Hematopoietic multipotent progenitor cell treated with erythropoietin and hydrocortisone succinate and interleukin-3 and kit ligand, for 6 days (in vitro differentiated cells): Measurements from ENCODE around the gene SLC5A6.

Experiments
- DNase-seq: peaks from one replicate; pipeline ENCODE4 v3.0.0-alpha.2; 2015

The SLC5A6 gene

GRCh38 chr2:27170581-27171337 is 41.3 kb downstream of the SLC5A6 start:
- DNase-seq, result no peak

DNA sequence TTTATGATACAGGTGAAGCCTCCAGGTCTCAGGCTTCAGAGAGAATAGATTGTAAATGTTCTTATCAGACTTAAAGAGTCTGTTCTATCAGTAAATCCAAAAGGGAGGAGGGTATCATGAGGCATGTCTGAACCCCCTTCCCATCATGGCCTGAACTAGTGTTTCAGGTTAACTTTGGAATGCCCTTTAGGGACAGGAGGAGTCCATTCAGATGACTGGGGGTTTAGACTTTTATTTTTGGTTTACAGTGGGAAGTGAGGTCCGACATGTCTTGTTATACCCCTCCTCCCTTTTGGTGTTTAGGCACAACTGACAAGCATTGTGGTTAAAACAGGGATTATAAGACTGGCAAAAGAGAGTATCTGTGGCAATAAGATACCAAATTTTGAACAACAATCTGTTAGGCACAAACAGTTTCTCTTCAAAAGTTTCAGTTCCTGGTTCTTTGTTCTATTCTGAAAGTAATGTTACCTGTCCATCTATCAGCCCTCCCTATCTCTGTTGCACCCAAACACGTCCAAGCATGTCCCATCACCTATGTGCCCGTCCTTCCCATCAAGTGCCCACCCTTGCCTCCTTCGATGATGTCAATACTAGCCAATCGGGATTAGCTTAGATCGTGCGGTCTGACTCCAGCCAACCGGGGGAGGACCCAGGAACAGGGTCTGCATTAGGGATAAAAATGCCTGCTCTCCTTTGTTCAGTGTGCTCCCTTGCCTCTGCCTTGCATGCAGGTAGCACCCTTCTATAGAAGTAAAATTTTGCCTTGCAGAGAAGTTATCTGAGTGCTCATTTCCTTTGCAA is 46.9 kb downstream of the SLC5A6 start:
- DNase-seq, result no peak

DNA sequence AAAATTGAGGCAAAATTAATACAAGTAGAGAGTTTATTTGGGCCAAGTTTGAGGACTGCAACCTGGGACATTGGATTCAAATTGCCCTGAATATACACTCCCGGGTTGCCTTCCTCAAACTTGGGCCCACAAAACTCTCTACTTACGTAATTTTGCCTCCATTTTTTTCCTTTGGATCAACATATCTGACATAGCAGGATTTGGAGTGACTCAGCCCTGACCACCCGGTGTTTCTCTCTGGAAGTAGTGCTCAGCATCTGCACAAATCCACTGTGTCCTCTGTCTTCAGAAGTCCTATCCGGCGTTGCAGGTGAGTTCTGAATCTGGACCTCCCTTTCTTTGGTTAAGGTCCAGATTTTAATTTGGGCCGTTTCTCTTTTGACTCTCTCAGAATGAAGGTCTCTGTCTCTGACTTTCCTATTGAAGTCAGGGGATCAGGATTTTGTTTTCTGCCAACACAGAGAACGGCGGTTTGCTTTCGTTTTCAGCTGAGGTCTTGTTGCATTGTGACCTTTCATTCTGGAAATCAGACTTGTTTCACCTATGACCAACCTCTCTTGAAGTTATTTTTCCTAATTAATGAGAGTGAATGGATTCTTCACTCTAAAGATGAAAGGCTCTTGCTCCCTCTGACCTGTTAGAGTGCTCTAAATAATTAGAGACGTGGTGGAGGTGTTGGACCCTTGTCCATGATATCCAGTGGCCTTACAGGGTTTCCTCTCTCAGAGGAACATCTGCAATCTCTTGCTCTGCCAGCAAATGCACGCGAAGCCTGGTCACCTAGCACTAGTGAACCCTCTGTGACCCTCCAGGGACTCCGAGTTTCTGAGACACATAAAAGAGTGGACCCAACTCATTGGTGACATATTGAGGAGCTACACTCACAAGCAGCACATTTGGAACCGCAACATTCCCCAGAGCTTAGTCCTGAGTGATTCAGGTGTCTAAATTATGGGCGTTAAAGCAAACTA is 49.6 kb downstream of the SLC5A6 start:
- DNase-seq, result no peak

DNA sequence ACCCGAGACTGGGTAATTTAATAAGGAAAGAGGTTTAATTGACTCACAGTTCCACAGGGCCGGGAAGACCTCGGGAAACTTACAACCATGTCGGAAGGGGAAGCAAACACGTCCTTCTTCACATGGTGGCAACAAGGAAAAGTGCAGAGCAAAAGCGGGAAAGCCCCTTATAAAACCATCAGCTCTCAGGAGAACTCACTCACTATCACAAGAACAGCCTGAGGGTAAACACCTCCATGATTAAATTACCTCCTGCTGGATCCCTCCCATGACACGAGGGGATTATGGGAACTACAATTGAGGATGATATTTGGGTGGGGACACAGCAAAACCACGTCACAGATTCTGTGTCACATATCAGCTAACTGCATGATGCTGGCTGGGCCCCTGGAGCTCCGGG is 51.9 kb downstream of the SLC5A6 start:
- DNase-seq, result no peak

- DNase-seq, result no peak
Measured at GRCh38 chr2:27159271-27159670, 52.8 kb downstream of the SLC5A6 start.

DNA sequence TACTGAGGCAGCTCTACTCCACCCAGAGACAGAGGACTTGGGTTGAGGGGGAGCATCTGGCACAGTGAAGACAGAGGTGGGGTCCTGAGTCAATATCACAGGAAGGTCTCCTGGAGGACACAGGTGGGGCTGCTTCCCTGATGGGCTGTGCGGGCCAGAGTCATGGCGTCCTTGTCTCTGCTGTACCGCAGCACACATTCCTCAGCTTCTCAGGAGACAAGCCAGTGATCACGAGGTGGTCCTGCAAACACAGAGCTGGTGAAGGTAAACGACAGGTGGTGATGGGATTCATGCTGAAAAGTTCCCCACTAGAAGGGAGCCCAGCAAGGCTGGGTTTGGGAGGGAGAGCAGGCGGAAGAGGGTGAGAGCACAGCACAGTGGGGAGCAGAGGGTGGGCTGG is 53.6 kb downstream of the SLC5A6 start:
- DNase-seq, result no peak

- no peak for DNase-seq
Measured at GRCh38 chr2:27155069-27155520, 57.0 kb downstream of the SLC5A6 start.

- DNase-seq, result no peak
Measured at GRCh38 chr2:27154488-27154887, 57.6 kb downstream of the SLC5A6 start.

- DNase-seq, result no peak
Measured at GRCh38 chr2:27152796-27153464, 59.1 kb downstream of the SLC5A6 start.

DNA sequence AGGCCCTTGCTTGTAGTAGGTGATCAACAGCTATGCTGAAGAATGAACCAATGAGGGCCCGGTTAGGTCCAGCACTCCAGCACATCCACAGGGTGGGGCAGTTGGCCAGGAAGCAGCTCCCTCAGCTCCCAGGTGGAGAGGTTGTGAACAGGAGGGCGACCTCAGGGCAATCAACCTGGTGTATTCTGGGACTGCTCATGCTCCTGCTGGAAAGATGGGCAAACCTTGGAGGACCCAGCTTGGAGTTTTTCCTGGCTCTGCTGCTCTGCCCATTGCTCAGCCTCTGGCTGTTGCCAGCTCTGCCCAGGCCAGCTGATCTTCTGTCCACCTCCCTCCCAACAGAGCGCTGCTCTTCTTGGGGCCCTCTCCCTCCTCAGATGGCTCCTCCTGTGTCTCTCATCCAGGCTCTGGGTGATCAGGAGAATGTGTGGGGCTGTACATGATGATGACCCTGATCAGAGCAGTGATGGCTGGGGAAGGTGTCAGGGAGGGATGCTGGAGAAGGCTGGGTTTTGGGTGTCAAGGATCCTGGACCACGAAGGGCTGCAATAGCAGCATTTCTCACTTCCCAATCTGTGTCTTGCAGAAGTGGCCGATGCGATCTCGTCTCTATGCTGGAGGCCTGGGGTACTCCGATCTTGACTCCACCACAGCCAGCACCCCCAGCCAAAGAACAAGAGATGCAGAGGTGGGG is 59.8 kb downstream of the SLC5A6 start:
- DNase-seq, result no peak

- DNase-seq, result no peak
Measured at GRCh38 chr2:27150639-27151230, 61.3 kb downstream of the SLC5A6 start.
